Retinal pigment epithelial cell (primary cell): ENCODE data around the gene STT3A.

Experiments used
- DNase-seq: peaks from one replicate; pipeline ENCODE4 v3.0.0-alpha.2; 2010; ENCODE audit warnings: low read depth
- H3K4me3 ChIP-seq: 2 replicates; pipeline ENCODE4 v1.5.1; 2011; ENCODE audit warnings: mild to moderate bottlenecking, low read length, control low read depth, moderate library complexity
- TF ChIP-seq, protein P1 (sequence below): conservative IDR thresholded peaks from 2 replicates; pipeline ENCODE4 v1.5.1; 2011; ENCODE audit warnings: low read depth, low read length, control low read depth, inconsistent platforms

STT3A gene

DNA sequence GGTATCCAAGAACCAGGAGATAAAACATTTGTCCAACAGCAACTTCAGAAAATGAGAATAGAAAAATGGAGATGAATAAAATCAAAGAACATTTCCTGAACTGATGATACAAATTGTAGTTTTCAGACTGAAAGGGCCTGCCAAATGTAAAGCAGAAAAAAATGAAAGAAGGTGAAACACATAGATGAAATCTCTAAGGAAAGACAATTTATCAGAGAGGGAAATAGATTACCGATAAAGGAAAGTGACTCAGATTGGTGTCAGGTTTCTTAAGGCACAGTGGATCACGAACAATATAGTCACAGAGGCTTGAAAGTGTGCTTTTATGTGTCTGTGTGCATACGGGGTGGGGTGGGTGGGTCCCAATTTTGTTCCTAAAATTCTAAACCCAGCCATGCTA is 4.1 kb upstream of the STT3A start:
- H3K4me3 ChIP-seq, result no peak overlapping the region
- no peak for DNase-seq
- TF ChIP-seq, protein P1, sequence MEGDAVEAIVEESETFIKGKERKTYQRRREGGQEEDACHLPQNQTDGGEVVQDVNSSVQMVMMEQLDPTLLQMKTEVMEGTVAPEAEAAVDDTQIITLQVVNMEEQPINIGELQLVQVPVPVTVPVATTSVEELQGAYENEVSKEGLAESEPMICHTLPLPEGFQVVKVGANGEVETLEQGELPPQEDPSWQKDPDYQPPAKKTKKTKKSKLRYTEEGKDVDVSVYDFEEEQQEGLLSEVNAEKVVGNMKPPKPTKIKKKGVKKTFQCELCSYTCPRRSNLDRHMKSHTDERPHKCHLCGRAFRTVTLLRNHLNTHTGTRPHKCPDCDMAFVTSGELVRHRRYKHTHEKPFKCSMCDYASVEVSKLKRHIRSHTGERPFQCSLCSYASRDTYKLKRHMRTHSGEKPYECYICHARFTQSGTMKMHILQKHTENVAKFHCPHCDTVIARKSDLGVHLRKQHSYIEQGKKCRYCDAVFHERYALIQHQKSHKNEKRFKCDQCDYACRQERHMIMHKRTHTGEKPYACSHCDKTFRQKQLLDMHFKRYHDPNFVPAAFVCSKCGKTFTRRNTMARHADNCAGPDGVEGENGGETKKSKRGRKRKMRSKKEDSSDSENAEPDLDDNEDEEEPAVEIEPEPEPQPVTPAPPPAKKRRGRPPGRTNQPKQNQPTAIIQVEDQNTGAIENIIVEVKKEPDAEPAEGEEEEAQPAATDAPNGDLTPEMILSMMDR, result no peak

DNA sequence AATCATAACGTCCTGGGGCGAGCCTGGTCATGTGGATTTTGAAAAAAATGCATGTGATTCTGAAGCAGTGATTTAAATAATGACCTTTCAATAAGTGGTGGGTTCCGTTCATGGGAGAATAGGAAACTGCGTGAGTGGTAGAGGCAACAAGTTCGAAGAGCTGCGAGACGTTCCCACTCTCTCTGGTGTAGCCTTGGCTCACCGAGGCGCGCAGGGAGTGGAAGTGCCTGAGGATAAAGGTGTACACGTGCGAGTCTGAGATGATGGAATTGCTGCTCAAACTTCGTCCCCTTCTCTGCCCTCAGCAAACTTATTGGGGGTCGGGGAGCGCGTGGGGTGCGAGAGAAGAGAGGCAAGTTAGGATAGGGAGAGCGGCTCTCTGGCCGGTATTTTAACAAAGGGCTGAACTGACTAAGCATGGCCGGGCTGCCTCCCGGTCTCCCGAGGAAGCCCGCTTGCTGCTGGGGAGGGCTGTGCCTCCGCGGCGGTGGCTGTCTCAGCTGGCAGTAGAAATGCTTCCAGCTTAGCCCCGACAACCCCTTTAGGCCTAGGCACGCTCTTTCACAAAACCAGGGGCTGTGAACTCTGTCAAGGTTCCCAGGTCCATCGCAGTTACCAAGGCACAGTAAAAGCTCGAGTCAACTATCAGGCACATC is 875 bp upstream of the STT3A start:
- H3K4me3 ChIP-seq, result peak overlapping the region; percentile 73
- TF ChIP-seq, protein P1, result no peak
- DNase-seq, result peak; percentile 7

DNA sequence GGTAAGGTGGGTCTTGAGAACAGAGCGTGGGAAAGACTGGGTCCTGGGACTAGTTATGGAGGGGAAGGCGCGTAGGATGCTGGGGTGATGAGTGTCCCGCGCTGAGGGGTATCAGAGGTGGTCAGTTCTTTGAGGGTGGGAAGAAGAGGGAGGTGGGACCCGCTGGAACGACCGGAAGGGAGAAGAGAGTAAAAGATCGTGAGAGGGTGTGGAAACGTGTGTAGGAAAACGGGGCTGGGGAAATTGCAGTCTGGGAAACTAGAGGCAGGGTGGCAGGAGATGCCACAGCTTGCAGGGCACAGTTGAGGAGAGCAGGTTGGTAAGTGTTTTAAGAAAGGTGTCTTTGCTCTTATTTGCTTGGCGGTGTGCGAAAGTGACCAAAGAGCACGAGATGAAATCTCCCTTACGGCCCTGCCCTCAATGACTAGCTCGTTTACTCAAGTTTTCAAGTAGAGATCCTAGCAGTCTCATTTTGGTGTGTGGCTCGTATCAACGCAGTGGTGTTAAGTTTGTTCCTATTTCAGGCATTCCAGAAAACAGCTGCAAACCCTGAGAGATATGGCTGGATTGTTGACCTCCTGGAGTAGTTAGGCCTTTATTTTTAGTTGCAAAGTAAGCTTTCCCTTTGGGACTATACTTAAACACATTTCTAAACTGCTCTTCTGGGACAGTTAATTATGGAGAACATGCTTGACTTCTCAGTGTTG is 615 bp downstream of the STT3A start:
- peak; percentile 5 for DNase-seq
- TF ChIP-seq, protein P1, result no peak
- H3K4me3 ChIP-seq, result peak overlapping the region; percentile 97

DNA sequence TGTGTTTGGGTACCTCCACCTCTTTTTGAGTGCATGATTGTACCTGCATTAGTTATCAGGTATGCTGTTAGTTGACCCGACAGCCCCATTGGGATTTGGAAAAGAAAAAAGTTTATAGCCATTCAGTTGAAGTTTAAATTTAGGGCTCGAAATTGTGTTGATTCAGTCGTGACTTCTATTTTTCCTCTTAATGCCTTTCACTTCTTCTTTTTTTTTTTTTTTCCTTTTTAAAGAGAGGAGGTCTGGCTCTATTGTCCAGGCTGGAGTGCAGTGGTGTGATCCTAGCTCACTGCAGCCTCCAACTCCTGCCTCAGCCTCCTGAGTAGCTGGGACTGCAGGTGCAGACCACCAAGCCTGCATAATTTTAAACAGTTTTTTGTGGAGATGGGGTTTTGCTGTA is 2.3 kb downstream of the STT3A start:
- no peak overlapping the region for H3K4me3 ChIP-seq
- DNase-seq, result no peak
- TF ChIP-seq, protein P1, result no peak

DNA sequence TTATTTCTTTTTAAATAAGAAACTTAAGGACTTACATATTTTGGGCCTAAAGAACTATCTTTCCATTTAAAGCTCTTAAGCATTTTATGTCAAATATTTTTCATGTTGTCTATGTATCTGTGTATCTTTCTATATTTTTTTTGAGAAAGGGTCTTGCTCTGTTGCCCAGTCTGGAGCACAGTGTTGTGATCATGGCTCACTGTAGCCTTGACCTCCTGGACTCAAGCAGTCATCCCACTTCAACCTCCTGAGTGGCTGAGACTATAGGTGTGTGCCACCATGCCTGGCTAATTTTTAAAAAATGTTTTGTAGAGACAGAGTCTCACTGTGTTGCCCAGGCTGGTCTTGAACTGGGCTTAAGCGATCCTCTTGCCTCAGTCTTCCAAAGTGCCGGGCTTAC is 8.0 kb downstream of the STT3A start:
- no peak for DNase-seq
- no peak overlapping the region for H3K4me3 ChIP-seq
- TF ChIP-seq, protein P1, result no peak

DNA sequence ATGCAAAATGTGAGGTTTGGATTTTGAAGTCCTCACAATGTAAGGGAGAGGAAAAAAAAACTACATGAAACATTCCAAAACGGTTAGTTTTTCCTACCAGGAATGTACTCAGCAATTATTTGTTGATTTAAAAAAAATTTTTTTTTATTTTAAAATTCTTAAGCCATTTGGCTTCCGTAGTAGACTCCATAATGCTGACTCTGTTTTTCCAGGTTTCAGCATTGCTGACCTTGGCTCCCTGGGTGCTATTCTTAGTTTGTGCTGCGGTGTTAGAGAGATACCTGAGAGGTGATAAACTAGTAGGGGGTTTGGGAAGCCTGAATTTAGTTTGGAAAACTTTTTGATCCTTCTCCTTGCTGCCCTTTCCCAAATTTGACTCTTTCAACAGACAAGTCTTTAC is 10.6 kb downstream of the STT3A start:
- DNase-seq, result no peak
- TF ChIP-seq, protein P1, result no peak
- H3K4me3 ChIP-seq, result no peak overlapping the region

DNA sequence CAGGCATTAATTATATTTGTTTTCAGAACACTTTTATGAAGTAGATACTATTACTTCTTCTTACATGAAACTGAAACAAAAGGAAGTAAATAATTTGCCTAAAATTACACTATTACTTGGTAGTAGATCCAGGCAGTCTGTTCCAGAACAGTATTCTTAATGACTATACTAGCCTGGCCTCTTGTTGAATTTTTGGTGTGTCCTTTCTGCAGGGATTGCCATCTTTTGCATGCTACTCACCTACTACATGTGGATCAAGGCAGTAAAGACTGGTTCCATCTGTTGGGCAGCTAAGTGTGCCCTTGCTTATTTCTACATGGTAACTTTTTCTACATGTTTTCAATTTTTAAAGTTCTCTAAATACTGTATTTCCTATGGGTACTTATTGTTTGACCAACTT is 12.8 kb downstream of the STT3A start:
- TF ChIP-seq, protein P1, result no peak
- no peak overlapping the region for H3K4me3 ChIP-seq
- no peak for DNase-seq
